Spleen (tissue), 7 donors: ENCODE measurements around the gene MAP1LC3C.

Experiments
- POLR2AphosphoS5 ChIP-seq, 3 donors: sonication (generic); formaldehyde crosslinking; IDR thresholded peaks; one replicate each; pipeline ENCODE4 v1.5.1; 2017; ENCODE audit warnings: antibody characterized with exemption in 3 of 3
- TF ChIP-seq, protein P1 (sequence below), 11 experiments: fragments of 200-600 bp in 7 of 11; fragments of 450-650 bp in 4 of 11; sonication (generic) in 4 of 11; IDR thresholded peaks in 8 of 11; conservative IDR thresholded peaks in 3 of 11; 1 replicate in 7 of 11; 2 replicates in 4 of 11; pipeline versions ENCODE4 v1.4.0 to v1.8.0; 2016 to 2021; ENCODE audit warnings: antibody characterized with exemption in 11 of 11, inconsistent platforms in 4 of 11, mild to moderate bottlenecking in 1 of 11
- donor health status: DM: no; HTN: no; CAD: no; lungs with moderate emphysema.
- donor health status: DM: no; HTN: no; CAD: no.
- donor health status: DM: no; HTN: no; CAD: no.

DNA sequence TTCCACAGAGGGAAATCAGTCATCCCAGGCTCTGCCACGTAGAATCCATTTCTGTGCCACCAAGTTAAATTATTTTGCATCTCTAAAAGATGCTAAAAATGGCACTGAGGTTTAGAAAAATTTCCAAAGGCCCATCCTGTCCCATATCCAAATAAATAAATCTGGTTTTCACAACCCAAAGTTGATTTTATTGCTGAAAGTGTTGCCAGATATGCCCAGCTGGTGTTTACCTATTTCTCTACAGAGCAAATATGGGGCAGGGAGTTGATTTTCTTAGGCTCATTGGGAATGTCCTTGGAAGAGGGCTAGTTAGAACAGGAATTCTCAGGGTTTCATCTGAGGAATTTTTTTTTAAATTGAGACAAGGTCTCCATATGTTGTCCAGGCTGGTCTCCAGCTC lies 19.0 kb downstream of the MAP1LC3C start:
- TF ChIP-seq POLR2AphosphoS5 (IDR thresholded peaks at IDR 0.05): no peak
- TF ChIP-seq, protein P1, sequence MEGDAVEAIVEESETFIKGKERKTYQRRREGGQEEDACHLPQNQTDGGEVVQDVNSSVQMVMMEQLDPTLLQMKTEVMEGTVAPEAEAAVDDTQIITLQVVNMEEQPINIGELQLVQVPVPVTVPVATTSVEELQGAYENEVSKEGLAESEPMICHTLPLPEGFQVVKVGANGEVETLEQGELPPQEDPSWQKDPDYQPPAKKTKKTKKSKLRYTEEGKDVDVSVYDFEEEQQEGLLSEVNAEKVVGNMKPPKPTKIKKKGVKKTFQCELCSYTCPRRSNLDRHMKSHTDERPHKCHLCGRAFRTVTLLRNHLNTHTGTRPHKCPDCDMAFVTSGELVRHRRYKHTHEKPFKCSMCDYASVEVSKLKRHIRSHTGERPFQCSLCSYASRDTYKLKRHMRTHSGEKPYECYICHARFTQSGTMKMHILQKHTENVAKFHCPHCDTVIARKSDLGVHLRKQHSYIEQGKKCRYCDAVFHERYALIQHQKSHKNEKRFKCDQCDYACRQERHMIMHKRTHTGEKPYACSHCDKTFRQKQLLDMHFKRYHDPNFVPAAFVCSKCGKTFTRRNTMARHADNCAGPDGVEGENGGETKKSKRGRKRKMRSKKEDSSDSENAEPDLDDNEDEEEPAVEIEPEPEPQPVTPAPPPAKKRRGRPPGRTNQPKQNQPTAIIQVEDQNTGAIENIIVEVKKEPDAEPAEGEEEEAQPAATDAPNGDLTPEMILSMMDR (IDR thresholded peaks at IDR 0.05 in 8 of 11, conservative IDR thresholded peaks at IDR 0.05 in 3 of 11): no peak
